GM21576 (cell line): ENCODE data around the gene EPHA3.

Source experiments
- ATAC-seq: cut with Tn5 transposase; IDR thresholded peaks from one replicate; pipeline ENCODE4 v1.9.1; 2021; ENCODE audit warnings: mild to moderate bottlenecking, moderate library complexity; ENCODE audit not compliant: unreplicated experiment

Gene EPHA3

DNA sequence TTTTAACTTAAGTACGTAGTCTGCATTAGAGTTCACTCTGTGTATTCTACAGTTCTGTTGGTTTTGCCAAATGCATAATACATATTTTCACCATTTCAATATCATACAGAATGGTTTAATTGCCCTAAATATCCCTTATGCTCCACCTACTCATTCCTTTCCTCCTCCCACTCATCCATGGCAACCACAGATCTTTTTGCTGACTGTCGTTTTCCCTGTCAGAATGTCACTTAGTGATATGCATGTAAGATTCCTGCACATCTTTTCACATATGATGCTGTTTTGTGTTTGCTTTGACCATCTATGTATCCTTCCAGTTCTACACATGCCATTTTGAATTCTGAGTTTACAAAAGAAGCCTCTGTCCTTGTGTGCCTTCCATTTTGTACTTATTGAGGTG lies 36.7 kb downstream of the EPHA3 start:
- no peak for ATAC-seq

DNA sequence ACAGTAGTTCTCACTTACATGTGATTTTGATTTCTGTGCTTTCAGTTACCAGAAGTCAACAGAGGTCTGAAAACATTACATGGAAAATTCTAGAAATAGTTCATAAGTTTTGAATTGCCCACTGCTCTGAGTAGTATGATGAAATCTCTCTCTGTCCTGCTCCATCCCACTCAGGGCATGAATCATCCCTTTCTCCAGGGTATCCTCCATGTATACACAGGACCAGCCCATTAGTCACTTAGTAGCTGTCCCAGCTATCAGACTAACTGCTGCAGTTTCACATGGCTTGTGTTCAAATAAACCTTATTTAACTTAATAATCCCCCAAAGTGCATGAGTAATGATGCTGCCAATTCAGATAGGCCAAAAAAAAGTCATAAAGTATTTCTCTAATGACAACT lies 38.6 kb downstream of the EPHA3 start:
- ATAC-seq: no peak

- ATAC-seq: no peak
These were observed 47.0 kb downstream of the EPHA3 start for GRCh38 chr3:89154416-89154815.

- no peak for ATAC-seq
These were observed 48.4 kb downstream of the EPHA3 start for GRCh38 chr3:89155811-89156210.

- ATAC-seq: no peak
These were observed 50.2 kb downstream of the EPHA3 start for GRCh38 chr3:89157575-89157974.

DNA sequence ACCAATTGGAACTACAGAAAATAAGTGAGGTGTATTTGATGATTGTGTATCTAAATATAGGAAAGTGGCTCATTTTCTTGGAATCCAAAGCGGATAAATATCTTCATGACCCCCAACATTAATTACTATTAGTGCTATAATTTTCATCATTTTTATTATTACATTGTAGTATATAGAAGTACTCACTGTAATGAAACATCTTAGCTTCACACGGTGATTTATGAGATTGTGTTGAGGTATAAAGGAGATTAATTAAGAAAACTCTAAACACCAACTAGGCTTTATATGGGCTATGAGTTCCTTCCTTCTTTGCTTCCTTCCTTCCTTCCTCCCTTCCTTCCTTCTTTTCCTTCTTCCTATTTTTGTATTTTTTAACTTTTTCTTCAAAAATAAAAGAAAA lies 52.2 kb downstream of the EPHA3 start:
- no peak for ATAC-seq

GRCh38 chr3:89164774-89165173 lies 57.4 kb downstream of the EPHA3 start:
- no peak for ATAC-seq

DNA sequence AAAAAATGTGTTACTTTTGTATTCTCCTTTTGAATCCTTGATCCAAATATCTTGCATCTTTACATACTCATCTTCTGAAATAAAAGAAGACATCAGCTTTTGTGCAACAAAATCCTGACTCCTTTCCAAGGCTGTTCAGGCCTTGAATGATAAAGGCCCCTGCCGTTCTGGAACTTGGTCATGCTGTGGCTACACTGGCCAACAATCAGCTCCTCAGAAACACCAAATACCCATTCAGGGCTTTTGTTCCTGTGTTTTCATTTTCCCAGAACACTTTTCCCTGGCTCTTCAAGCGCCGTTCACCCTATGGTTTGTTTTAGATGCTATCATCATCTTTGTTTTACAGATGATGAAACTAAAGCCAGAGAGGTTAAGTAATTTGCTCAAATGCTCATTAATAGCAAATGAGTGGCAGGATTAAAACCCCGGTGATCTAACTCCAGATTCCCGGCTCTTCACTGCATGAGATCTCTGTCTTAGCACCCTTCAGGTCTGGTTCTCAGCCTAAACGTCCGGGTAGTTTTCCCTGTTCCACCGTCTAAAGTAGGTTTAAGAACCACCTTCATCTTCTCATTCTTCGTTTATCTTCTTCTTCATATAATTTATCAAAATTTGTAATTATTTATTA lies 58.3 kb downstream of the EPHA3 start:
- ATAC-seq: no peak

GRCh38 chr3:89171687-89172545 lies 64.5 kb downstream of the EPHA3 start:
- ATAC-seq: no peak

DNA sequence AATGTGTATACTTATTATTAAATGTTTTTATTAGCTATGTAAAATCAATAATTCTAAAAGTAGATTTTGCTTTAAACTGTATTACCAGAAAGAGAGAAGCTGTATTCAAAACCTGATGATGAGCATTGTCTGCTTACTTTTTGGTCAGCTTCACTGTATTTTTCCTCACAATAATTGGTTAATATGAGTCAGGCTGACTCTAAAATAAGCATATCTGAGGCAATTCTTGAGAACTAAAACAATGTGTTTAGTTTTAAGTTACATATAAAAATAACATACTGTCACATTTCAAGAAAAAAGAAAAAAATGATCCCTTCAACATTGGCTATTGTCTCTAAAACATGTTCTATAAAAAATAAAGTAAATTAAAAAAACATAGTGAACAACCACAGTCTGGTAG lies 66.1 kb downstream of the EPHA3 start:
- ATAC-seq: no peak

DNA sequence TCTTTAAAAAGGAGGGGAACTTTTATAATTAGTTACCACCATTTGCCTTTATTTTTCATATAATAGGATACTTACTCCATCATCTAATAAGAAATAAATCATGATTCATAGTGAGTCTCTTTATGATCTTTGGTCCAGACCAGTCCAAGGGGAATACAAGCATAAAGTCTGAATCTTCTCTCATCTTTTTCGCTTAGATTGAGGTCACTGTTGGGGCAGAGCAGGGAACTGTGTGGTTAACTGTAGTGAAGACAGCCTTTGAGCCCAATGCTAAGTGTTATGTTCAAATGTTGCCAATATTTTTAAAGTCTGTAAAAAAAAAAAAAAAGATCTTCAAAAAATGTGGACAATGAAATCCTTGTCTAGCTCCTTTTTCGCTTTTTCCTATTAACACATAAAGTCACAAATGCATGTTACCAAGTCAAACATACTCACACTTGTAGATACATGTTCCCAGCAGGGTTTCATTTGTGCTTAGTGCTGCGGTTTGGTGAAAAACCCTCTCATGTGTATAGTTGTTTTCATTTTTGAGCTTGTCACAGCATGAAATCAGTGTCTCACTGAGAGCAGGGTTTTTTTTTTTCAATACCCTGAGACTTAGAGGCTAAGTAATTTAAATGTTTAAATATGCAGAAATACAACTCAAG lies 72.1 kb downstream of the EPHA3 start:
- no peak for ATAC-seq

GRCh38 chr3:89180334-89180733 lies 72.9 kb downstream of the EPHA3 start:
- no peak for ATAC-seq

DNA sequence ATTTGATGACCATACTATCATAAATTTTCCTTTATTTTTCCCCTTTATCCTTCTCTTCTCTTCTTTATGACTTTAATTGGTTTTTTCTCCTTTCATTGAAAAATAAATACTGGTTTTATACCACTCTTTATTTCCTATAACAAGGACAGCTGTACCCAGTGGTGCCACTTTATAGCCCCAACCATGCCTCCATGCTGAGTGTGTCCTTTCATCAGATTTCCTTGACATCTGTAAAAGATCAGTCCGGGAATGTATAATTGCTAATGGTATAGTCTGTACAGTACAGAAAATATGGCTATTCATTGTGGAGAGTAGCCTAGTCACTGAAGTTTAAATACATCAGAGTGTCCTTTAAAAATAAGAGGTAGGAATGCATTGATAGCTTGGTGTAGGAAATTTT lies 74.6 kb downstream of the EPHA3 start:
- ATAC-seq: no peak

DNA sequence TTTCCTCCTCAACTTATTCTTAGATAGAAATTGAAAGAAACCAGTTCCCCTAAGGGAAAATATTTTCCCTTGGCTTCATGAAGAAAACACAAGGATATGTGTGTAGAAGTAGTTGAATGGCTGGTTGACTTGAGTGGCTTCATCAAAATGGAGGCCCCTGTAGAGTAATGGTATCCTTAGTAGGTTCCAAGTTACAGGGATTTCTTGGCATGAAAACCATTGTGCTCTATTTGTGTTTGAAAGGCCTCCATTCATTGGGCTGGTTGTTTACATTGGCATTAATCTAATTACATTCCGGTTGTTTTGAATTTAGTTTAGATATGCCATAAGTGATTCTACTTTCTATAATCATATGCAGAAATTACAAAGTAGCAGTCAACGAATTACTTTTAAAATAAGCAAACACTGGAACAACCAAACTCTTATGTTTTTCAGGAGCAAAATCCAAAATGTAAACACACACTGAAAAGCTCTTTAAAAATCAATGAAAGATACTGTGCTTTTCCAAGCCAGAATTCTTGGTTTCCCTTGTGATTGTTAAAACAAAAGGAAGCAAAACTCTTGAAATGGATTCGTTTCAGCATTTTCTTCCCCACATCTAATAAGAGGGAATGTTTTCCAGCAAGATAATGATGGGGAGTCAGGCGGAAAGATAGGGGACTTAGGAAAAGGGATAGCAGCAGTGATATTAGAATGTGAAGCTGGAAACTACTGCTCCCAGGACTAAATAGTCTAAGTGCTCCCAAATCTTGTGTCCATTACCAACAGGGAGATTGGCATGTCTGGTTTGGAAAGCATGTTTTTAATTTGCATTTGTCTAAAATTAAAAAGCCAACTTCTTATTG lies 77.0 kb downstream of the EPHA3 start:
- ATAC-seq: no peak

GRCh38 chr3:89186456-89186855 lies 79.0 kb downstream of the EPHA3 start:
- no peak for ATAC-seq

DNA sequence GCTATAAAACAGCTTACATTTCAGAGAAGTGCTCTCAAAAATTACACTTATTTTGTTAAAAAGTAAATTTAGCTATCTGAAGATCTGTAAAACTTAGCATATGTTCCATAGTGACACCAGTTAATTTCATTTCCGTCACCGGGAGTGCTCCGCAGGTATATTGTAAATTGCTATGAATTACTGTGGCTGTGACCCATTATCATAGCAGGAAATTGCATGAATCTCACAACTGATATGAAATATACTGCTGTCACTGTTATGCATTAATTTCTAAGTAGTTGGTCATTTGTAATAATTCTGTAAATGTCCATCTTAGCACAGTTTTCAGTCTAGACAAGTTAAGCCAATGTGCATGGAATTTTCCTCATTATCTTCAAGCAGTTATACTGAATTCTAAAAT lies 91.2 kb downstream of the EPHA3 start:
- ATAC-seq: no peak

DNA sequence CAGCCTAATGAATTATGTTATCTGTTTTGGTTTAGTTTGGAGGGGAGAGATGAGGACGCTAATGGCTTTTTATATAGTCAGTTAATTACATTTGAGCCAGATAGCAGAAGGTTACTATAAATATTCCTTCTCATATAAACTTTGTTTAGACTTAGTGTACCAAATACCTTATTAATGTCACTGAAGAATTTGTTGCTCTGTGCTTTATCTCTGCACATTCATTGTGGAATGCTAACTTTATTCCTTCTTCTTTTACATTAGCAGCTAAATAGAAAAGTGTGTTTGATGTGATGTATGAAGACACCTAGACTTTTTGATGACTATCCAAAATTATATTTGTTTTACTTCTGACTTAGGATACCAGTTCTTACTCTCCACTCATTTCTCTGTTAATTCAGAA lies 105.2 kb downstream of the EPHA3 start:
- no peak for ATAC-seq

GRCh38 chr3:89216016-89216739 lies 108.8 kb downstream of the EPHA3 start:
- no peak for ATAC-seq

DNA sequence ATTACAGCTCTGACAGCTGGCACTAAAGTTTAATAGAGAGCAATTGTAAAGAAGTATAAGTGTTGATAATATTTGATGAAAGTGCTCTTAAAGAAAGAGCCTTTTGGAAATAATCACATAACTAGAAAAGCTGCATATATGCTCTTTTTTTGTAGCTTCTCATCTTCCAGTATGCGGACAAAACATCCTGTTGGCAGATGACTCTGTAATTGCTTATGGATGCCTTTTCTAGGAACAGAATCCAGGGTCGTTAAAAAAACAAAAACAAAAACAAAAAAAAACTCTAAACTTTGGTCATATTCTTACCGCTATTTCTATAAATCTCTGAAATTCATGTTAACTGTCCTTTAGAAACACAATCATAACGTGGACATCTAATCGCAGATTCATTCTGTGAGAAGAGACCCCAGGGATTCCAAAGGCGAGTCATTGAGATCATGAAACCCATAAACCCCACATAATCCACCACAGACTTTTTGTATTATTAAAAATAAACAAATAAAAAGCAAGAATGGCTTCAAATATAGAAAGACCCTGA lies 109.8 kb downstream of the EPHA3 start:
- no peak for ATAC-seq

- no peak for ATAC-seq
These were observed 114.5 kb downstream of the EPHA3 start for GRCh38 chr3:89221924-89222323.
